HEK293 (cell line): ENCODE results near the gene RAMP1.

Experiments used
- CTCF ChIP-seq: fragments of 450-650 bp; formaldehyde crosslinking; IDR thresholded peaks from 2 replicates; pipeline ENCODE4 v1.5.1; 2016; ENCODE audit warnings: missing biosample characterization, missing genetic modification characterization
- EGR2 ChIP-seq: fragments of 450-650 bp; formaldehyde crosslinking; IDR thresholded peaks from 2 replicates; pipeline ENCODE4 v1.5.1; 2016; ENCODE audit warnings: low read depth, missing biosample characterization, missing genetic modification characterization
- HIC1 ChIP-seq: fragments of 450-650 bp; formaldehyde crosslinking; IDR thresholded peaks from 2 replicates; pipeline ENCODE4 v1.5.1; 2016; ENCODE audit warnings: missing biosample characterization, missing genetic modification characterization
- KLF1 ChIP-seq: fragments of 450-650 bp; formaldehyde crosslinking; IDR thresholded peaks from 2 replicates; pipeline ENCODE4 v1.5.1; 2016; ENCODE audit warnings: missing biosample characterization, missing genetic modification characterization
- MEIS1 ChIP-seq: sonication (generic); formaldehyde crosslinking; IDR thresholded peaks from 2 replicates; pipeline ENCODE4 v1.8.1; 2022; ENCODE audit warnings: missing genetic modification reagents, mild to moderate bottlenecking, borderline replicate concordance
- MYNN ChIP-seq: fragments of 450-650 bp; formaldehyde crosslinking; IDR thresholded peaks from 2 replicates; pipeline ENCODE4 v1.5.1; 2016; ENCODE audit warnings: missing biosample characterization, missing genetic modification characterization, borderline replicate concordance
- PRDM1 ChIP-seq: fragments of 450-650 bp; formaldehyde crosslinking; IDR thresholded peaks from 2 replicates; pipeline ENCODE4; 2016; ENCODE audit warnings: missing biosample characterization, missing genetic modification characterization
- PRDM10 ChIP-seq: fragments of 450-650 bp; formaldehyde crosslinking; IDR thresholded peaks from 2 replicates; pipeline ENCODE4 v1.5.1; 2016; ENCODE audit warnings: missing biosample characterization, missing genetic modification characterization
- TCF7L2 ChIP-seq: IDR thresholded peaks from 2 replicates; pipeline ENCODE4 v1.6.1; 2011; ENCODE audit warnings: low read depth, mild to moderate bottlenecking, inconsistent platforms, low read length, moderate library complexity, borderline replicate concordance
- TSHZ1 ChIP-seq: fragments of 450-650 bp; formaldehyde crosslinking; IDR thresholded peaks from 2 replicates; pipeline ENCODE4 v1.5.1; 2016; ENCODE audit warnings: missing biosample characterization, missing genetic modification characterization, borderline replicate concordance
- ZBTB20 ChIP-seq: fragments of 450-650 bp; formaldehyde crosslinking; IDR thresholded peaks from 2 replicates; pipeline ENCODE4 v1.5.1; 2016; ENCODE audit warnings: missing biosample characterization, missing genetic modification characterization
- ZBTB44 ChIP-seq: fragments of 450-650 bp; IDR thresholded peaks from 2 replicates; pipeline ENCODE4 v1.5.1; 2018; ENCODE audit warnings: missing biosample characterization, mild to moderate bottlenecking, missing genetic modification characterization
- ZNF155 ChIP-seq: fragments of 450-650 bp; formaldehyde crosslinking; IDR thresholded peaks from 2 replicates; pipeline ENCODE4 v1.5.1; 2016; ENCODE audit warnings: missing biosample characterization, missing genetic modification characterization
- ZNF19 ChIP-seq: fragments of 450-650 bp; formaldehyde crosslinking; IDR thresholded peaks from 2 replicates; pipeline ENCODE4; 2016; ENCODE audit warnings: missing biosample characterization, missing genetic modification characterization, low read depth
- ZNF324 ChIP-seq: fragments of 450-650 bp; formaldehyde crosslinking; IDR thresholded peaks from 2 replicates; pipeline ENCODE4 v1.5.1; 2016; ENCODE audit warnings: missing biosample characterization, missing genetic modification characterization
- ZNF398 ChIP-seq: fragments of 450-650 bp; formaldehyde crosslinking; IDR thresholded peaks from 2 replicates; pipeline ENCODE4 v1.5.1; 2017; ENCODE audit warnings: missing biosample characterization, missing genetic modification characterization
- ZNF585B ChIP-seq: fragments of 450-650 bp; formaldehyde crosslinking; IDR thresholded peaks from 2 replicates; pipeline ENCODE4 v1.5.1; 2016; ENCODE audit warnings: missing biosample characterization, missing genetic modification characterization
- ZNF596 ChIP-seq: fragments of 450-650 bp; IDR thresholded peaks from 2 replicates; pipeline ENCODE4 v1.5.0; 2018; ENCODE audit warnings: missing biosample characterization, mild to moderate bottlenecking, missing genetic modification characterization, moderate library complexity
- ZNF600 ChIP-seq: fragments of 450-650 bp; formaldehyde crosslinking; IDR thresholded peaks from 2 replicates; pipeline ENCODE4 v1.5.1; 2016; ENCODE audit warnings: missing biosample characterization, missing genetic modification characterization
- ZNF621 ChIP-seq: fragments of 450-650 bp; formaldehyde crosslinking; IDR thresholded peaks from 2 replicates; pipeline ENCODE4 v1.5.1; 2017; ENCODE audit warnings: missing biosample characterization, missing genetic modification characterization
- ZNF654 ChIP-seq: fragments of 450-650 bp; formaldehyde crosslinking; IDR thresholded peaks from 2 replicates; pipeline ENCODE4 v1.5.1; 2016; ENCODE audit warnings: low read depth, missing biosample characterization, missing genetic modification characterization

The RAMP1 gene

GRCh38 chr2:237858294-237859081 lies 935 bp upstream of the RAMP1 start (continued):
- no peak for TF ChIP-seq HIC1 (tag by site-specific recombination)
- TF ChIP-seq MYNN (tag by site-specific recombination) = no peak
- TF ChIP-seq ZNF585B (tag by site-specific recombination) = no peak
- no peak for TF ChIP-seq ZNF324 (tag by site-specific recombination)
- TF ChIP-seq EGR2 (tag by site-specific recombination) = no peak; the same call in 1 of the 2 replicates
- no peak for TF ChIP-seq ZBTB44
- TF ChIP-seq KLF1 (tag by site-specific recombination) = no peak
- peak; percentile 62 for TF ChIP-seq ZNF654
- TF ChIP-seq ZNF621 (tag by site-specific recombination) = no peak
- peak; percentile 75 for TF ChIP-seq CTCF (tag by site-specific recombination)
- TF ChIP-seq ZBTB20 (tag by site-specific recombination) = peak; percentile 10; the same call in 1 of the 2 replicates
- no peak for TF ChIP-seq TCF7L2
- TF ChIP-seq TSHZ1 (tag by site-specific recombination) = no peak
- TF ChIP-seq MEIS1 = no peak
- no peak for TF ChIP-seq ZNF19 (tag by site-specific recombination)
- TF ChIP-seq ZNF596 (tag by site-specific recombination) = no peak
- peak; percentile 60 for TF ChIP-seq ZNF600 (tag by site-specific recombination)
- TF ChIP-seq ZNF398 (tag by site-specific recombination) = no peak
- TF ChIP-seq PRDM10 = peak; percentile 67
- TF ChIP-seq ZNF155 = no peak
- TF ChIP-seq PRDM1 = 0 out of 2 replicates have a peak, but pooled peaks have one; percentile 7
